D341Med (cell line): ENCODE results near the gene TDRD1.
A peak's percentile ranks its signal among the peaks of the same experiment; 100 is the strongest.

Experiments
- DNase-seq: peaks from one replicate; pipeline ENCODE4 v3.0.0; 2012; ENCODE audit warnings: low spot score

The TDRD1 gene

DNA sequence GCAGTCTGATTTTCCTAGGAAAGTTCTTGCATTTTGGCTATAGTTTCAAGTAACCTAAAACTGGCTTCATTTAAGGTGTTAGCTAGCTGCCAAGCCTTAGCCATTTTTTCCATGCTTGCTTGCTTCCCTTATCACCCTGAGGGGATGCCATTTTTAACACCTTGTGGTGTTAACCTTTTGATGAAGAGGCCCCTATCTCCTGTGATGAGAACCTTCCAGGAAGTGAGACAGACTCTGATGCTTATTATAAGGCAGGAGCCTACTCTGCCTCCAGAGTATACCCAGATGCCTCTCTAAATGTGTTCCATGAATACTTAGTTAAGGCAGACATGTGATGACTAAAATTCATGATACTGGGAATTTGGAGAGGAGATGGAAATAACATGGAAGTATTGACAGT lies 55.0 kb downstream of the TDRD1 start:
- no peak for DNase-seq

DNA sequence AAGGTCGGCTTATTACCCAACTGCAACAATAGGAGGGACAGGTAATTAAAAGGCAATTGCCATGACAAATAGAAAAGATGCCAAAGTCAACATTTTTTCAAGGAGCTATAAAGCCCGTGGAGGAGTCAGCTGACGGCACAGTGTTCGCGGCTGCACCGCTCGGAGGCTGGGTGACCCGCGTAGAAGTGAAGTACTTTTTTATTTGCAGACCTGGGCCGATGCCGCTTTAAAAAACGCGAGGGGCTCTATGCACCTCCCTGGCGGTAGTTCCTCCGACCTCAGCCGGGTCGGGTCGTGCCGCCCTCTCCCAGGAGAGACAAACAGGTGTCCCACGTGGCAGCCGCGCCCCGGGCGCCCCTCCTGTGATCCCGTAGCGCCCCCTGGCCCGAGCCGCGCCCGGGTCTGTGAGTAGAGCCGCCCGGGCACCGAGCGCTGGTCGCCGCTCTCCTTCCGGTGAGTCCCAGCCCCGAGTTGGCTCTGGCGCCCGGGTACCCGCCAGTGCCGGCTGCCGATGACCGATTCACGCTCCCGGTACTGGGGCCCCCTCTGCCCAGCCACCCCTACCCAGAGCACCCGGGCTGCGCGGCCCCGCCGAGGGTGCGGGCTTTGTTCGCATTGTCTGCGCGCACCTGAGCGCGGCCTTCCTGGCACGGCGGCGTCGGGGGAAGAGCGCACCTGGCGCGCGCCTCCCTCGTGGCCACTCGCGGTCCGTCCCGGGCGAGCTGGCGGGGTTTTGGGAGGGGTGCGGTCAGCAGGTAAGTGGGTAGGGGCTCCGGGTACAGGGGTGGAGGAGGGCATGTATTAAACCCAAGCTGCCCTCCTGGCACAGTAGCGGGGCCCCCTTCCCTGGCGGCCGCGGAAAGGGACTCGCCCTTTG lies 60.2 kb downstream of the TDRD1 start, which contains the start of gene VWA2:
Gene VWA2 (plus strand): TSS at position 138 of the 877 bp plus-strand sequence. CDS start 9,460 bp downstream, outside the sequence.
- DNase-seq: peak; percentile 32

DNA sequence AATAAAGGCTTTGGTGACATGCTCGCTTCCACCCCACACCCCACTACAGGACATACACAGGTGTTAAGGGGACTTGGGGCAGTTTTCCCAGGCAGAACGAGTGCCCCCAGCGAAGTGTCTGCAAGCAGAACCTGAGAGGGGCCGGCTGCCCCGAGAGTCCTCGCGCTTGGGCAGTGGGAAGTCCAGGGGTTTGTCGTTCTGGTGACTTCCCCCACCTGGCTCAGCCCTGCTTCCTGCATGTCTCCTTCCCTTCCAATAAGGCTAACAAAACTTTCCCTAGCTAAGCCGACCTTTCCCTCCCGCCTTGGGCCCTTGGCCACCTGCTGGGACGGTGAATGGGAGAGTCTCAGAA lies 60.8 kb downstream of the TDRD1 start:
- DNase-seq: no peak

DNA sequence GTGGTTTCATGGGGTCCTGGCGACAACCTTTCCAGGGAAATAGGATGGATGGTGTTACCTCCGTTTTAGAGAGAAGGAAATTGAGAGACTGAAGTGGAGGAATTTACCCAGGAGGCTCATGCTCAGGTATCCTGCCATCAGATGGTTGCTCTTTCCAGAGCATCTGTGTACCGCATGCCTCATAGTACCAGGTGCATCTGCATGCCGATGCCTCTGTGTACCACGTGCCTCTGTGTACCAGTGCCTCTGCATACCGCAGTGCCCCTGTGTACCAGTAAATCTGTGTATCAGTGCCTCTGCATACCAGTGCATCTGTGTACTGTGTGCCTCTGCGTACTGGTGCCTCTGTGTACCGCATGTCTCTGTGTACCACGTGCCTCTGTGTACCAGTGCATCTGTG lies 63.1 kb downstream of the TDRD1 start:
- DNase-seq: no peak

DNA sequence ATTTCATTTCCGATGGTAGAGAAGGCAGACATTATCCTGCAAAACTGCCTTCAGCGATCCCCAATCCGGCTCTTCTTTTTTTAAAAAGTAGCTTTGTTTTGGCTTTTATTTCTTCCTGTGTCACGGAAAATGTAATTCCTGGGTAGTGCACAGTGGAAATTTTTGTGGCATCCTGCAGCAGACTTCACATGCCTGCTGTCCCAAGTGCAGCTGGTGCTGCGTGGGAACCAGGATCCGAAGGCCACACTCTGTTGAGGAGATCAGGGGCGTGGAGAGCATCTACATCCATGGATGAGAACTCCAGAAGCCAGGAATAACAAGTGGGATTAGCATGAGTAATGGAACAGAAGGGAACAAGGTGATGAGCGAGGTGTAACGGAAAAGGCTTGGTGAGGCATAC lies 64.5 kb downstream of the TDRD1 start:
- DNase-seq: no peak

DNA sequence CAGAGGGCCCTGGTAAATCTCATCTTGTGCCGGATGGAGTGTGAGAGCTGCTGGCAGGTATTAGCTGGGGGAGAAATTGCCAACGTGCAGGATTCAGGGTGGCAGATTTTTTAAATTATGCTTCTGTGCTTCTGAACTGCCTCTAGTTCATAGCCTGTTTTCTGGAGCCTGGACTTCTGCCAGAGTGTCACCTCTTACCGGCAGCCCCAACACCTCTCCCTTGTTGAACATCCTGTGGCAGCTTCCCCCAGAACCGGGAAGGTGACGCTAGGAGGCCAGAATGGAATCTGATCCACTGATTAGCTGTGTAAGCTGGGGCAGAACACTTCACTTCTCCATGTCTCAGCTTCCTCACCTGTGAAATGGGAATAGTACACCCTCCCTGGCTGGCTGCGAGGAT lies 65.0 kb downstream of the TDRD1 start:
- no peak for DNase-seq

GRCh38 chr10:114245121-114245791 lies 66.1 kb downstream of the TDRD1 start:
- no peak for DNase-seq

GRCh38 chr10:114246679-114247305 lies 67.6 kb downstream of the TDRD1 start:
- no peak for DNase-seq

- no peak for DNase-seq
Measured at GRCh38 chr10:114250236-114250635, 71.1 kb downstream of the TDRD1 start.

DNA sequence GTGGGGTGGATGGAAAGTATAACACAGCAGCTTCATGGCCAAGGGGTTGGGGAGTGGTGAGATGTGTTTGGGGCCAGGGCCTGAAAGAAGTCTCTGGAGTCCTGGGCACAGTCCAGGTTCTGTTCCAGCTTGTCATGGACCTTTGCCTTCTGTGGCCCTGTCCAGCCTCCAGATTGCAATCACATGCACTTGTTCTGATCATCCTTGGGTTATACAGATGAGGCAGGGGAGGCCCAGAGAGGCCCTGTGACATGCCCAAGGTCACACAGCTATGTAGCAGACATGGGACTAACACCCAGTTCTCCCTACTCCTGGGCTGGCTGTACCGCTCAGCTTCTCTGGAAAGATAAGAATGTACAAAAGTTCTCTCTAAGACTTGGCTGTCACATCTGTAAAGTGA lies 71.6 kb downstream of the TDRD1 start:
- DNase-seq: no peak

DNA sequence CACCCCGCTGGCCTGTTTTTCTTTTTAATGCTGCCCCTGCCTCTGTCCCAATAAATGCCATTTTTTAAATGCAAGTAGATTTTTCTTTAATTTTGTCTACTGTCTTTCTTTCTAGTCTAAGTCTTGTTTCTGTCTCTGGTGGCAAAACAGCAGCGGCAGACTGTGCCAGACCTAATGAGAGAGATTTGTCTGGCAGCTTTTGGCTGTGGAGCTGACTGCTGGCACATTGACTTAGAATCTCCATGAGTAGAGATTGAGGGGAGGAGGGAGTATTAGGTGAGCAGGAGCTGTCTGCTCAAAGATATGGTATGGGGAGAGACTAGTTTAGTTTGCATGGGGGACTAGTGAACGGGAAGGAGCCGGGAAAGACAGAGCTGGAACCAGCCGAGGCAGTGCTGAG lies 72.9 kb downstream of the TDRD1 start:
- no peak for DNase-seq

DNA sequence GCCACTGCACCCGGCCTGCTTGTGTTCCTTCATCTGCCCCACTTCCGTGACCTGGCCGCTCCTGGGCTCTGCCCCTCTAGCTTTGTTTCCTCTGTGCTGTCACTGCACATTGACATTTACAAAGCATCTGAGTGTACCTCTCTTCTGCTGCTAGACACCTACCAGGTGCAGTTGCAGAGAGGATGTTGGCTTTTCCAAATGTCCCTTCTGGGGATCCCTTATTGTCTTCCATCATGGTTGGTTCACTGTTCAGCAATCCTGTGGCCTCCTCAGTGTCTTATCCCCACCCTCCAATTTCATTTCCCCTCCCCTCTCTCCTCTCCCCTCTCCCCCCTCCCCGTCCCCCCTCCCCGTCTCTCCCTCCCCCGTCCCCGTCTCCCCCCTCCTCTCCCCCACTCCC lies 73.7 kb downstream of the TDRD1 start:
- no peak for DNase-seq

GRCh38 chr10:114255227-114255626 lies 76.1 kb downstream of the TDRD1 start:
- DNase-seq: no peak

GRCh38 chr10:114256008-114256765 lies 77.0 kb downstream of the TDRD1 start:
- no peak for DNase-seq

DNA sequence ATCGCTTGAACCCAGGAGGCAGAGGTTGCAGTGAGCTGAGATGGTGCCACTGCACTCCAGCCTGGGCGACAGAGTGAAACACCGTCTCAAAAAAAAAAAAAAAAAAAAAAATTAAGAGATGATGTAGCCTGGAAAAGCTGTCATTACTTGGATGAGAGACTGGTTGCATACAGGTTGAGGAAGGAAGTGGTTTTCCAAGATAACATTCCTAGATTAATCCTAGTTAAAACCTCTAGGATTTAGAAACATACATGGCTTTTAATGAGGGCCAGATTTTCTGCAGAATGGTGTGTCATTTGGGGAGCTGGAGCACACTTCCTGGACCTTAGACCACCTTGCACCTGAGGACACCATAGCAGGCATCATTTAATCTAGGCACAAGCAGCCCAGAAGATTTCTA lies 77.7 kb downstream of the TDRD1 start:
- DNase-seq: no peak

DNA sequence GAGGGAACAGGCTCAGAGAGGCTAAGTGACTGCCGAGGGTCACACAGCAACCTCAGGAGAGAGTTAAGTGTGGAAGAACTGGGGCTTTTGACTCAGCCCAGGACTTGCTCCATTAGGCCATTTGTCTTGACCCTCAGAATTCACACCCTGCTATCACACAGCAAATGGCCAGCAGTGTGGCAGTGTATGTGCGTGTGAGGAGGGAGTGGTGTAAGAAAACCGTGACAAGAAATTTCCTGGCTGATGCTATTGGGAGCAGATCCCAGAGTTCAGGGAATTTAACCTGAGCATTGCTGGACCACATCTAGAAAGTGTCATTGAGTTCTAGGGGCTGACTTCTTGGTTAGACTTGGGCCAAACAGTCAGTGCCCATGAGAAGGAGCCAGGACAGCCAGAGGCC lies 78.3 kb downstream of the TDRD1 start:
- no peak for DNase-seq

DNA sequence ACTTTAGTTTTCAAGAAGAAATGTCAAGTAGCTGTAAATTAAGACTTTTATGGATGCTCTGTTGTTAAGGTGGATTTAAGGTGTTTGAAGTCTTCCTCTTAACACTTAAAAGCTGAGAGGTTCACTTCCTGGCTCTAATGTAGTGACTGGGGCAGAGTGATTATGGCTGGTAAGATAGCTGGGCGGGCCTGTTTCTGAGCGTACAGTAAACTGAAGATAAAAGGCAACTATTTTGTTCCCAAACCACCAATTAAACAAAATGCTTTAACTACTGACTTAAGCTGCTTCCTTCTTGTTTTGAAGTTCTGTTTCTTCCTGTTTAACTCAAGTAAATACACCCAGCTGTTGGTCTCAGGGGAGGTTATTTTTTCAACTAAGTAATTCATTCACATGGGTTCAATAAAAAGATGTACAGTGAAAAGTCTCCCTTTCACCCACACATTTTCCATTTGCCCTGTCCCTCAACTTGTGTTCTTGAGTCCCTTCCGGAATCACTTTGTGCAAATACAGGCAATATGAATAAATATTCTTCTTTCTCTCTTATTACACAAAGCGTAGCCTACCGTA lies 79.2 kb downstream of the TDRD1 start:
- DNase-seq: no peak

- no peak for DNase-seq
Measured at GRCh38 chr10:114259824-114260223, 80.7 kb downstream of the TDRD1 start.

DNA sequence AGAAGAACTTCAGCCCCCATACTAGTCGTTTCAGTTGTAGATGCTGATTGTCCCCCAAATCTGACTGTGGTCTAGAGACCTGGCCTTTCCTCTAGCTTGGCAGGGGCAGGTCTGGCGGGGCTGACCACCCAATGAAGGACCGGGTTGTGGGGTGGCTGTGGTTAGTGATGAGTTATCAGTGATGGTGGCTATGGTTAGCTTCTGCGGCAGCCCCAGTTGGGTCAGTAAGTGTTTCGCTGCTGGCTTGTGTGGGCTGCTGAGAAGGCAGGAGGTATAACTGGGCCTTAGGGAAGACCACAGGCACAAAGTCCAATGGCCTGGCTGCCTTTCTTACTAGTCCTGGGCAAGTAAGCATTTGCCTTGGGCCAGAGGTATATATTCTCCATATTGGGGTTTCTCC lies 81.2 kb downstream of the TDRD1 start:
- DNase-seq: no peak

- no peak for DNase-seq
Measured at GRCh38 chr10:114261076-114261475, 81.9 kb downstream of the TDRD1 start.

GRCh38 chr10:114262496-114262895 lies 83.3 kb downstream of the TDRD1 start:
- no peak for DNase-seq
